Stromal cell of bone marrow (primary cell): ENCODE measurements around the gene TMEM74B.
"Not testable (repeated sequence)": the region's sequence is repeated elsewhere in the genome, so short reads cannot be mapped to it uniquely, and the experiment has no call there.

Source experiments
- DNase-seq: peaks from one replicate; pipeline ENCODE4 v3.0.0-alpha.2; 2012; ENCODE audit warnings: low read depth

The TMEM74B gene

GRCh38 chr20:1178623-1179022 is 6.2 kb downstream of the TMEM74B start:
- DNase-seq, result no peak

- no peak for DNase-seq
Measured at GRCh38 chr20:1178103-1178502, 6.7 kb downstream of the TMEM74B start.

GRCh38 chr20:1177680-1178079 is 7.1 kb downstream of the TMEM74B start:
- DNase-seq, result no peak

GRCh38 chr20:1174787-1175186 is 10.0 kb downstream of the TMEM74B start:
- DNase-seq, result no peak

GRCh38 chr20:1173698-1174097 is 11.1 kb downstream of the TMEM74B start:
- DNase-seq, result no peak

- DNase-seq, result no peak
Measured at GRCh38 chr20:1171461-1172093, 13.2 kb downstream of the TMEM74B start.

GRCh38 chr20:1169224-1169623 is 15.6 kb downstream of the TMEM74B start:
- no peak for DNase-seq

- no peak for DNase-seq
Measured at GRCh38 chr20:1166948-1167720, 17.6 kb downstream of the TMEM74B start.

GRCh38 chr20:1165941-1166340 is 18.8 kb downstream of the TMEM74B start:
- DNase-seq, result no peak

GRCh38 chr20:1165521-1165920 is 19.3 kb downstream of the TMEM74B start:
- no peak for DNase-seq

- no peak for DNase-seq
Measured at GRCh38 chr20:1164871-1165270, 19.9 kb downstream of the TMEM74B start.

- no peak for DNase-seq
Measured at GRCh38 chr20:1163653-1164052, 21.1 kb downstream of the TMEM74B start.

- DNase-seq, result no peak
Measured at GRCh38 chr20:1163105-1163504, 21.7 kb downstream of the TMEM74B start.

GRCh38 chr20:1160991-1161390 is 23.8 kb downstream of the TMEM74B start:
- no peak for DNase-seq

GRCh38 chr20:1160496-1160895 is 24.3 kb downstream of the TMEM74B start:
- no peak for DNase-seq

- no peak for DNase-seq
Measured at GRCh38 chr20:1155342-1155741, 29.4 kb downstream of the TMEM74B start.

- no peak for DNase-seq
Measured at GRCh38 chr20:1154691-1155090, 30.1 kb downstream of the TMEM74B start.

GRCh38 chr20:1154226-1154625 is 30.6 kb downstream of the TMEM74B start:
- no peak for DNase-seq

GRCh38 chr20:1150968-1151367 is 33.8 kb downstream of the TMEM74B start:
- DNase-seq, result no peak

GRCh38 chr20:1150218-1150617 is 34.6 kb downstream of the TMEM74B start:
- DNase-seq, result peak; percentile 20

GRCh38 chr20:1149812-1150211 is 35.0 kb downstream of the TMEM74B start:
- not testable (repeated sequence) for DNase-seq

- no peak for DNase-seq
Measured at GRCh38 chr20:1146957-1147356, 37.8 kb downstream of the TMEM74B start.

- no peak for DNase-seq
Measured at GRCh38 chr20:1144401-1145172, 40.2 kb downstream of the TMEM74B start.
